Prostate gland (tissue), 2 donors: ENCODE results near the gene OR51T1. TPM values are rescaled to one million over a fixed set of nuclear protein-coding genes. Genes with fewer than 3 reads are reported as not detected.

Experiments
- DNase-seq: peaks from one replicate; pipeline ENCODE4 v3.0.0-alpha.2; 2019; ENCODE audit warnings: low spot score
- H3K27ac ChIP-seq, 2 donors: fragments of 200-600 bp; sonication (generic); 2 replicates each; pipeline ENCODE4 v1.5.1; 2017 to 2019
- H3K27me3 ChIP-seq: fragments of 200-600 bp; sonication (generic); replicated peaks from 2 replicates; pipeline ENCODE4 v1.5.1; 2019; ENCODE audit not compliant: insufficient read depth
- H3K36me3 ChIP-seq, 2 donors: fragments of 200-600 bp; sonication (generic); 1 replicate in 1 of 2; 2 replicates in 1 of 2; pipeline versions ENCODE4 v1.5.1 to v1.8.1; 2017 to 2019
- H3K4me1 ChIP-seq: fragments of 200-600 bp; sonication (generic); replicated peaks from 2 replicates; pipeline ENCODE4 v1.5.1; 2019
- H3K4me3 ChIP-seq, 2 donors: fragments of 200-600 bp; sonication (generic); 2 replicates each; pipeline ENCODE4 v1.5.1; 2017 to 2019
- H3K9me3 ChIP-seq: fragments of 200-600 bp; sonication (generic); 2 replicates; pipeline ENCODE4 v1.5.1; 2017
- CTCF ChIP-seq, 4 experiments: fragments of 200-600 bp in 2 of 4; fragments of 450-650 bp in 2 of 4; sonication (generic) in 2 of 4; IDR thresholded peaks; 1 replicate in 3 of 4; 2 replicates in 1 of 4; pipeline ENCODE4 v1.5.1; 2016 to 2019; ENCODE audit warnings: antibody characterized with exemption in 4 of 4, mild to moderate bottlenecking in 2 of 4, moderate library complexity in 2 of 4
- POLR2A ChIP-seq: fragments of 450-650 bp; IDR thresholded peaks from one replicate; pipeline ENCODE4 v1.6.1; 2016; ENCODE audit warnings: antibody characterized with exemption, mild to moderate bottlenecking
- POLR2AphosphoS5 ChIP-seq: sonication (generic); formaldehyde crosslinking; IDR thresholded peaks from one replicate; pipeline ENCODE4 v1.6.1; 2017; ENCODE audit warnings: antibody characterized with exemption
- WGBS: methylation state at CpG from one replicate; pipeline ENCODE4 v1.1.5; 2018; 5-methylcytosine and 5-hydroxymethylcytosine counted together
- intact Hi-C: fragments of 100-400 bp; cut with DNase I; formaldehyde crosslinking; loops from one replicate; pipeline ENCODE4 v1.14.2; 2022
- total RNA-seq, 2 donors: library from RNA; depleted of rRNA; stranded (reverse); fragments of >200 nt; gene quantifications; one replicate each; pipeline ENCODE4 v1.1.0, GENCODE V29; 2016

OR51T1 gene
- total RNA-seq, 2 donors from 2014 or later: not detected

GRCh38 chr11:4924239-4924638, 42.5 kb downstream of the OR51T1 start, which contains the start of gene OR51G1:
TSS of gene OR51G1 (minus strand) at chr11:4924339. CDS start at chr11:4924339, 0 bp downstream.
- 83% methylated on average over 1 of the region's 1 CpG for WGBS
- TF ChIP-seq POLR2AphosphoS5: no peak
- no peak for TF ChIP-seq CTCF (IDR thresholded peaks at IDR 0.05)
- no peak for TF ChIP-seq POLR2A
- no peak within 1 kb of the TSS for H3K4me3 ChIP-seq

GRCh38 chr11:4926608-4927007, 44.9 kb downstream of the OR51T1 start:
- H3K27ac ChIP-seq: no peak overlapping the region
- DNase-seq: no peak
- no peaks in the 10 kb centered on the region for H3K4me1 ChIP-seq
- no peaks in the 10 kb centered on the region for H3K9me3 ChIP-seq
- no peaks in the 10 kb centered on the region for H3K36me3 ChIP-seq
- intact Hi-C loops: no loop called here
- H3K27me3 ChIP-seq: no peaks in the 10 kb centered on the region
- TF ChIP-seq POLR2A (no peak), CTCF (IDR thresholded peaks at IDR 0.05) (no peak), POLR2AphosphoS5 (no peak)
- H3K4me3 ChIP-seq: no peak overlapping the region

More at GRCh38 chr11:4924239-4924638, 42.5 kb downstream of the OR51T1 start, which contains the start of gene OR51G1:
- Histone ChIP-seq H3K36me3 (no peaks in the 10 kb centered on the region), H3K27ac (no peak within 1 kb of the TSS), H3K27me3 (no peaks in the 10 kb centered on the region), H3K9me3 (no peaks in the 10 kb centered on the region), H3K4me1 (no peaks in the 10 kb centered on the region)
- no peak for DNase-seq
- intact Hi-C loops: no loop called here

Other genes with a start within 250 kb of the OR51T1 start
- not detected for gene OR51D1, start 244.4 kb upstream of the OR51T1 start, total RNA-seq
- gene OR51E1, start 237.9 kb upstream of the OR51T1 start, total RNA-seq: 10 to 100 TPM in 1 of 2 donors, 1 to 10 TPM in 1; 4.4 to 36.0 TPM
- 100 to 1,000 TPM in 1 of 2 donors, 10 to 100 TPM in 1; 10.6 to 100 TPM for gene OR51E2, start 184.0 kb upstream of the OR51T1 start, total RNA-seq
- gene MMP26, start 177.1 kb upstream of the OR51T1 start, total RNA-seq: under 1 TPM in 1 of 2 donors, not detected in 1; 0.32 TPM
- not detected for gene OR51F1, start 112.0 kb upstream of the OR51T1 start, total RNA-seq
- not detected for gene OR52R1, start 77.5 kb upstream of the OR51T1 start, total RNA-seq
- gene OR51F2, start 60.6 kb upstream of the OR51T1 start, total RNA-seq: not detected
- not detected for gene OR51S1, start 32.7 kb upstream of the OR51T1 start, total RNA-seq
- not detected for gene OR51A7, start 21.9 kb downstream of the OR51T1 start, total RNA-seq
- not detected for gene OR51G2, start 37.5 kb downstream of the OR51T1 start, total RNA-seq
- gene OR51G1, start 42.4 kb downstream of the OR51T1 start, total RNA-seq: not detected
- gene OR51A4, start 65.7 kb downstream of the OR51T1 start, total RNA-seq: not detected
- not detected for gene OR51A2, start 73.8 kb downstream of the OR51T1 start, total RNA-seq
- gene OR51L1, start 113.0 kb downstream of the OR51T1 start, total RNA-seq: not detected
- gene OR52J3, start 164.6 kb downstream of the OR51T1 start, total RNA-seq: not detected
- not detected for gene OR52E2, start 177.7 kb downstream of the OR51T1 start, total RNA-seq
- gene OR52E1, start 187.7 kb downstream of the OR51T1 start, total RNA-seq: not detected